ENCODE data around the gene R3HCC1L.

R3HCC1L gene

DNA sequence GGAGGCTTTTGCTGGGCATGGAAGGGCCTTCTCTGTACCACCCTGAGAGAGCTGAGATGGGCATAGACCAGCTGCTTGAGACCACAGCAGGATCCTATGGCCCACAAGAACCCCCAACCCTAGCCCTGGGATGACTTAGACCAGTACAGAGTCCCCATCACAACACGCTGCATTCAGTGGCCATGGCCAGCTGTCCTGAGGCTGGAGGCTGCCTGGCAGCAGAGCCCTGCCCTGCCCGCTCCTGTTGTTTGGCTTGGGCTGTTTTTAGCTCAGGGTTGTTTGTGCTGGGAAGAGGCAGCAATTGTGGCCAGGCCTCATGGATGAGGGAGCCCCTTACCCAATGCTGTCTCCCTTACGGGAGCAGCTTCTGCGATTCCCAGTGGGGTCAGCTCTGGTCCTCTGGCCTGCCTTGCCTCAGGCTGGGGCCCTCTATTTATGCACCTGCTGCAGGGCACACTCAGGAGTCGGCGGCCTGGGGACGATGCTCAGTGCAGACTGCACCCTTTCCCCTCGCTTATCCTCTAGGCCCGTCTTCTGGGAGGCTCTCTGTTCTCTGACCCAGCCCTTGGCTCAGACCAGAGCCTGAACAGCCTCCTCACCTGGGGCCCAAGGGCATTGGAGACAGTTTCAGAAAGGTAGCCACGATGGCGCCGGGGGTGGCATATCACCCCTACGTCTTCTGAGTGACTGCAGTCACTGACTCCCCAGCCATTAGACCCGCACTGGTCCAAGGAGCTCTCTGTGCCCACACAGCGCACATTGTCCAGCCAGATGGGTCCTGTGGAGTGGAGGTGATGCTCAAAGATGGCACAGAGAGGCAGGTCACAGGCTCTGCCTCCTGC, 127.2 kb downstream of the R3HCC1L start:
- DNase-seq (ENCODE audit: low spot score) (no peak), ATAC-seq (ENCODE audit: low read depth) (no peak)
- TF ChIP-seq, protein P1, sequence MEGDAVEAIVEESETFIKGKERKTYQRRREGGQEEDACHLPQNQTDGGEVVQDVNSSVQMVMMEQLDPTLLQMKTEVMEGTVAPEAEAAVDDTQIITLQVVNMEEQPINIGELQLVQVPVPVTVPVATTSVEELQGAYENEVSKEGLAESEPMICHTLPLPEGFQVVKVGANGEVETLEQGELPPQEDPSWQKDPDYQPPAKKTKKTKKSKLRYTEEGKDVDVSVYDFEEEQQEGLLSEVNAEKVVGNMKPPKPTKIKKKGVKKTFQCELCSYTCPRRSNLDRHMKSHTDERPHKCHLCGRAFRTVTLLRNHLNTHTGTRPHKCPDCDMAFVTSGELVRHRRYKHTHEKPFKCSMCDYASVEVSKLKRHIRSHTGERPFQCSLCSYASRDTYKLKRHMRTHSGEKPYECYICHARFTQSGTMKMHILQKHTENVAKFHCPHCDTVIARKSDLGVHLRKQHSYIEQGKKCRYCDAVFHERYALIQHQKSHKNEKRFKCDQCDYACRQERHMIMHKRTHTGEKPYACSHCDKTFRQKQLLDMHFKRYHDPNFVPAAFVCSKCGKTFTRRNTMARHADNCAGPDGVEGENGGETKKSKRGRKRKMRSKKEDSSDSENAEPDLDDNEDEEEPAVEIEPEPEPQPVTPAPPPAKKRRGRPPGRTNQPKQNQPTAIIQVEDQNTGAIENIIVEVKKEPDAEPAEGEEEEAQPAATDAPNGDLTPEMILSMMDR (IDR thresholded peaks at IDR 0.05; ENCODE audit: poor library complexity, severe bottlenecking), result no peak
- Histone ChIP-seq H3K36me3 (ENCODE audit: low read depth) (no peaks in the 10 kb centered on the region), H3K4me3 (ENCODE audit: severe bottlenecking) (no peak overlapping the region), H3K9me3 (ENCODE audit: severe bottlenecking) (no peaks in the 10 kb centered on the region), H3K4me1 (ENCODE audit: insufficient read depth, poor library complexity, severe bottlenecking) (no peaks in the 10 kb centered on the region), H3K27me3 (ENCODE audit: insufficient read depth, poor library complexity, severe bottlenecking) (no peaks in the 10 kb centered on the region), H3K27ac (ENCODE audit: poor library complexity, severe bottlenecking) (no peak overlapping the region)

DNA sequence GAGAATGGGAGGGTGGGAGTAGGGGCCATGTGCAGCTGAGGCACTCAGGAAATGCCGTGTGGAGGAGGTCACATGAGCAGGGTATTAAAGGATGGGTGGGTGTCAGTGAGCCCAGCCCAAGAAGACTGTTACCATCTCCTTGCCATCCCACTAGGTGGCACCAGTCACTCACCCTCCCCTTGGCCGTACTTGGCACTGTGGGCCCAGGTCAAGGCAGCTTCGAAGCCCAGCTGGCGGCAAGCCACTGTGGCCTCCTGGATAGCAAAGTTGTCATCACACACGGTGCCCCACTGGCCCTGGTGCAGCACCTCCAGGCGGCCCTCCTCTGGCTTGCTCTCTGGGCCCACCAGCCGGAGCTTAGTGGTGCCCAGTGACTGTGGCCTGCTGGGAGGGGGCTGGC, 128.1 kb downstream of the R3HCC1L start:
- DNase-seq (ENCODE audit: low spot score), result no peak
- ATAC-seq (ENCODE audit: low read depth), result 0 out of 3 replicates have a peak, but pooled peaks have one; percentile 20

GRCh38 chr10:98263088-98263487, 128.6 kb downstream of the R3HCC1L start:
- no peaks in the 10 kb centered on the region for H3K9me3 ChIP-seq (ENCODE audit: severe bottlenecking)
- H3K27ac ChIP-seq (ENCODE audit: poor library complexity, severe bottlenecking), result no peak overlapping the region
- TF ChIP-seq, protein P1 (IDR thresholded peaks at IDR 0.05; ENCODE audit: poor library complexity, severe bottlenecking), result no peak
- DNase-seq (ENCODE audit: low spot score) (no peak), ATAC-seq (ENCODE audit: low read depth) (no peak)
- no peaks in the 10 kb centered on the region for H3K27me3 ChIP-seq (ENCODE audit: insufficient read depth, poor library complexity, severe bottlenecking)
- H3K4me1 ChIP-seq (ENCODE audit: insufficient read depth, poor library complexity, severe bottlenecking), result no peaks in the 10 kb centered on the region
- H3K36me3 ChIP-seq (ENCODE audit: low read depth), result no peaks in the 10 kb centered on the region
- no peak overlapping the region for H3K4me3 ChIP-seq (ENCODE audit: severe bottlenecking)

More for the DNA sequence above, 128.1 kb downstream of the R3HCC1L start:
- H3K9me3 ChIP-seq (ENCODE audit: severe bottlenecking), result no peaks in the 10 kb centered on the region
- TF ChIP-seq, protein P1 (IDR thresholded peaks at IDR 0.05; ENCODE audit: poor library complexity, severe bottlenecking), result peak; percentile 46
- H3K4me1 ChIP-seq (ENCODE audit: insufficient read depth, poor library complexity, severe bottlenecking), result no peaks in the 10 kb centered on the region
- H3K36me3 ChIP-seq (ENCODE audit: low read depth), result no peaks in the 10 kb centered on the region
- H3K4me3 ChIP-seq (ENCODE audit: severe bottlenecking), result no peak overlapping the region
- no peaks in the 10 kb centered on the region for H3K27me3 ChIP-seq (ENCODE audit: insufficient read depth, poor library complexity, severe bottlenecking)
- no peak overlapping the region for H3K27ac ChIP-seq (ENCODE audit: poor library complexity, severe bottlenecking)

- ATAC-seq (ENCODE audit: low read depth) (no peak), DNase-seq (ENCODE audit: low spot score) (no peak)
- Histone ChIP-seq H3K4me3 (ENCODE audit: severe bottlenecking) (no peak overlapping the region), H3K27ac (ENCODE audit: poor library complexity, severe bottlenecking) (no peak overlapping the region), H3K36me3 (ENCODE audit: low read depth) (no peaks in the 10 kb centered on the region), H3K9me3 (ENCODE audit: severe bottlenecking) (no peaks in the 10 kb centered on the region), H3K4me1 (ENCODE audit: insufficient read depth, poor library complexity, severe bottlenecking) (peaks cover 1% of the 10 kb centered on the region), H3K27me3 (ENCODE audit: insufficient read depth, poor library complexity, severe bottlenecking) (no peaks in the 10 kb centered on the region)
- TF ChIP-seq, protein P1 (IDR thresholded peaks at IDR 0.05; ENCODE audit: poor library complexity, severe bottlenecking), result no peak
Measured at GRCh38 chr10:98264378-98265065, 130.1 kb downstream of the R3HCC1L start.
